Cortex of kidney (tissue), 1 donor: Measurements from ENCODE around the gene ATP7B.
"Not testable (repeated sequence)": the region's sequence is repeated elsewhere in the genome, so short reads cannot be mapped to it uniquely, and the experiment has no call there.

Experiments
- DNase-seq: peaks from one replicate; lab custom pipeline; 2025; lab: John Stamatoyannopoulos, UW

The ATP7B gene

DNA sequence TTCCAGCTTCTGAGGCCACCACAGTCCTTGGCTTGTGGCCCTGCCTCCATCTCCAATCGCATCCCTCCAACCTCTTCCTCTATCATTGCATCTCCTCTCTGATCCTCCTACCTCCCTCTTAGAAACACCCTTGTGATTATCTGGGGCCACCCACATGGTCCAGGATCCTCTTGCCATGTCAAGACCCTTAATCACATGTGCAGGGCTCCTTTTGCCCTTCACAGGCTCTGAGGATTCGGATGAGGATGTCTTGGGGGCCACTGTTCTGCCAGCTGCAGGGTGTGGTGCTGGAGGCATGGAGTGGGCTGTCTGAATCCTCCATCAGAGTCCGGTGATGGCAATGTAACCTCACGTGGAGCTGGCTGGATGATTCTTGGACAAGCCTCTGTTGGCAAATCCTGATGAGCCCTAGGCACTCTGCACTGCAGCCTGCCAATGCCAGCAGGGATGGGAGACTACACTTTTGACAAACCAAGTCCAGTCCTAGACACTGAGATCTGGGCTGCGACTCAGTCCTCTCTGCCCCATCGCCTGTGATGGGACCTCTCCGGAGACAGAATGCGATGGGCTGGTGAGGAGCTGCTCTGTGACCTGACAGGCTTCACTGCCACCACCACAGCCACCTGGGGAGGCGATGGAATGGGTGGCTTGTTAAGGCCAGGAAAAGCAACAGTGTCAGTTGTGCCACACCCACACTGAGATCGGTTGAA is 88.3 kb downstream of the ATP7B start:
- no peak for DNase-seq

DNA sequence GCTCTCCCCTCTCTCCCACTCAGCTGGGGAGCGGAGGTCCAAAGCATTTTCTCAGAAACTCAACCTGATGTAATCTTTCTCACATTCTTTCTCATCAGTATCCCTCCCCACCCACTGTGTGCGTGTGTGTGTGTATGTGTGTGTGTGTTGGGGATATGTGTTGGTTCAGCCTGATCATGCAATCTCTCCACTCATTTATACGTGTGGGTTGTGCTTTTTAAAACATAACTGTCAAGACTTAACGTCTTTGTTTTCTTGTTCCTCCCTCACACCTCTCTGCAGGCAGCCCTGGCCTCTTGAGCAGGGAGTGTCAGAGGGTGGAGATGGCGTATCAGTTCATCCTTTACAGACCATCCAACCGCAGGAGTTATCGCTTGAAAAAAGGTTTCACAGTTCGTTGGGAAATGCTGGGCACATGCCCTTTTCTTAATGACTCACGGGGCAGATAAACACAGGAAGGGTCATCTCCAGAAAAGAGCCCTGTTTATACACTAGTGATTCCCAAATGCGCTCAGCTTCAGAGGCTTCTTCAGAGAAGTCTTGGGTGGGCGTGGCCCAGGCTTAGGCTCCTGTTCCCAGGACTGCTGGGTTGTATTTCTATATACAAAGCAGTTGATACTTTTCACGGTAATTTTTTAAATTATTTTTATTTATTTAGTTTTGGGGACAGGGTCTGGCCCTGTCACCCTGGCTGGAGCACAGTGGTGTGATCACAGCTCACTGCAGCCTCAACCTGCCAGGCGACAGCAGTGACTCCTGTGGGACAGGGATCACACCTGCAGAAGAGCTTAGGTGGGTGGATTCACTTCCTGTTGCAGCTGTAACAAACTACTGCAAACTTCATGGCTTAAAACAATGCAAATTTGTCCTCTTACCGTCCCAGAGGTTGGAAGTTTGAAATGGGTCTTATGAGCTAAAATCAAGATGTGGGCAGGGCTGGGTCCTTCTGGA is 89.2 kb downstream of the ATP7B start:
- DNase-seq = no peak

DNA sequence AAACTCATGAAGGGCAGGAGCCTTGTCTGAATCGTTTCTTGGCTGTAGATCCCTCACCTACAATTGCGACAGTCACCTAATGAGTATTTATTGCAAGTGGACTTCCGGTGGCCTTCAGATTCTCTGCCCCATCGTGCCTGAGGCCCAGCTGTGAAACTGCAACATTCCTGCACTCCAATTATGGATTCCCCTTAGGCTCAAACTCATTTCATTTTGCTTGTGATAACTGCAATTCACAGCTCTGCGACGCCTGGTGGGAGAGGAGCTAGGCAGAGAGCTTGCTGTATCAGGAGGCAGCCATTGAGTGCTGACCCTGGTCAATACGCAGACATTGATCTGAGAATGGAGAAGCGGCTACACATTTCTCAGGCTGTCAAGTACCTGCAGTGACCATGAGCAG is 90.5 kb downstream of the ATP7B start:
- DNase-seq = no peak

DNA sequence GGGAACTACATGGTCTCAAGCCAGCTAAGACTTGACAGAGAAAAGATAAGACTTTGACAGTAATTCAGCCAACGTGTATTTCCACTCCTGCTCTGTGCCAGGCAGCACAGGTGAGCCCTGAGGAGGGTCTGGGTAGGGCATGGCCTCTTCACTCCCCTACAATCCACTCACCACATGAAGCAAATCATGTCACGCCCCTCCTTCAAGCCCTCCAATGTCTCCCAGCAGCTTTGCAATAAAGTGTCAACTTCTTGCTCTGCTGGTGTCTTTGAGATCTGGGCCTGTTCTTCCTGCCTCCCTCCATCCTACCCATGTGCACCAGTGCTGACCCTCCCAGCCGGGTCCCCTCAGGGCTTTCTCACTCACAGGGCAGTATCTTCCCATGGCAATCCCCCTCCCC is 91.0 kb downstream of the ATP7B start:
- DNase-seq = no peak

DNA sequence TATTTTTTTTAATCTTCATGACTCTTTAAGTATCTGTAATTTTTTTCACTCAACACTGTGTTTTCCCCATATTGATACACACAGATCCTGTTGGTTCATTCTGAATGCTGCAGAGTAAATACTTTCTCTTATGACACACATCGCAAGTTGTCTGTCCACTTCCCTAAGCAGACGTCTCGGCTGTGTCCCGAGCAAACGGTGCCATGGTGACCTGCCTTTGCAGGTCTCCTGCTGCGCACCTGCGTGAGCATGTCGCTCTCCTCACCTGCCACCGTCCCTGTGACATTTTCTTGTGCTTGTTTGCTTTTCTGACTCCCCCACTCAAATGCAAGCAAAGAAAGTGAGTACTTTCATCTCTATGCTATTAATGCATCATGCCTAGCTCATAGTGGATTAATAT is 91.7 kb downstream of the ATP7B start:
- DNase-seq = no peak

DNA sequence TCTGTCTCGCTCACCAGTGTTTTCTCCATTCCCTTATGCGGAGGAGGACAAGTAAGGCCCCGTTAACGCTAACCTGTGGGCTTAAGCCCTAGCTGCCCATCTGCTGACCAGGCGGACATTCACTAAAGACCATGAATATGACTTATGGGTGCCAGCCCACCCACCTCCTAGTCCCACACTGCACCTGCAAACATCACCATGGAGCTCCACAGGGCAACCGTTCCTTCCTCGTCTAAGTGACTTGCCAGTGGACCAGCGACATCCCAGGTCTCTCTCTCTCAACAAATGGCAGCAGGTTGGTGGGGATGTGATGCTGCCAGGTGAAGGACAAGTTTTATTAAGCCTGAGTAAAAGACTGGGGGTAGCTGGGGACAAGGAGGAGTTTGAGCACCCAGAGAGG is 94.3 kb downstream of the ATP7B start:
- no peak for DNase-seq

DNA sequence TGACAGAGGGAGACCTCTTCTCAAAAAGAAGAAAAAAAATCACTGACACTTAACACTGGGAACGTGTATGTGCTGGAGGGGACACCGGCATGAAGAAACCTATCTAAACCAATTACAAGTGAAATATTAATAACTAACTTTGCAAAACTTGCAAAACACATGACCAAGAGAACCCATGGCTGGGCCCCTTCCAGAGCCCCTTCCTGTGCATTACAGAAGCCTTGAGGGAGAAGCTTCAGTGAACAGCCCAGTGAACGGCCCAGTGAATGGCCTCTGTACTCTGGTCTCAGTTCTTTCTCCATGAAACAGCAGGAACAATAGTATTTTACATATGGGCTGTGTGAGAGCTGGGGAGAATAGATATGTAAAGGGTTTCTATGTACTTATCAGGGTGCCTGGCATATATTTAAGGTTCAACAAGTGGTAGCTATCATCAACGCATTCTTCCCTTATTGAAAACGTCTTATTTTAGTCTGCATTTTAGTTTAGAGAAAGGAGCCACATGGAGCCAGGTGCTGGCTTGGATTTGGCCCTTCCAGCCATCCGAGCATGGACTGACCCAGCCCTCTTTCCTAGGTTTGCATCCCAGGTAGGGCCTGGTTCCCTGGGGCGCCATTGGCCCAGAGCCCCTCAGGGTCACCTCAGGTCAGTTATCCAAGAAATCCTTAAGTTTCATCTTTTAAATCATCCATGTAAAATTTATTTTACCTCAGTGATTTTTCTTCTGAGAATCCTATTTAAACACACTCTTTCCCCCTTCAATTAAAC is 95.0 kb downstream of the ATP7B start:
- no peak for DNase-seq

DNA sequence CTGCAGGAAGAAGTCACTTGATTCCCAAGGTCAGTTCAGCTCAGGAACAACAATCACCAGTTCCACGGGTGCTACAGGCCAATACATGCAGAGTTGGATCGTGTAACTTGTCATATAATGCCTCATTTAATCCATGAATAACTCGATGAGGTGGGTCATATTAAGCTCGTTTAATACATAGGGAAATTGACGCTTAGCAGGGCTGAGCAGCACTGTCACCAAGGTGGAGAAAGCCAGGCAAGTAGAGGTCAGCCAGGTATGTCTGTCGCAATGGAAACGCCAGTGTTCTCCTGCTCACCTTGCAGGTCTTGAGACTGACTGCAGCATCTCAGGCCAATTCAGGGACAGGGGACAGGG is 97.1 kb downstream of the ATP7B start:
- no peak for DNase-seq

DNA sequence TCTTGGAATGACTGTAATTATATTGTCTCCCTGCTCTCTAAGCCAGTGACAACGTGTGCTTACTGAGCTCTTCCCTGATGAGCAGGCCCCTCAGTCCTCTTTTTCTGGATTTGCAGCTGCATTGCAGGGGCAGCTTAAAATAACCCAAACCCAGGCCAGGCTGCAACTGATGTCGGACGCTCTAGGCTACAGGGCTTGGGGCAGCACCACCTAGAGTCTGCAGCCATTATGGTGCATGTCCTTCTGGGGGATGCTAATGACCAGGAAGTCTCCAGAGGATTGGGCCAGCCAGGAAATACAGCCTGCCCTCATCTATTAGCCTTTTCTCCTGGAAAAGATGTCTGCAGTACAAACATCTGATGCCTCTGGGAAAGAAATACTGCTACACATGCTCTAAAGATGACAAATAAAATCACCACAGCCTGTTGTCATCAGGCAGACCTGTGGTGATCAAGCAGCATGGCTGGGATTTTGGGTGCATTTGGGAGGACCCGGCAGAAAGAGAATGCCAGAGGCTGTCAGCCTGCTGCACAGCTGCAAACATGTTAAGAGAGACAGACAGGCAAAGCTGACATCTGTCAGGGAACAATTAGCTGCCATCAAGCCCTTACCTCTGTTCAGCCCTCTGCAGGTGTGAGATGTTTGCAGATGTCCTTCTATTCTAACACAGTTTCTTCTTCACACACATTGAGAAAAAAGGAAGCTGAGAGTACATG is 97.7 kb downstream of the ATP7B start:
- DNase-seq = no peak

DNA sequence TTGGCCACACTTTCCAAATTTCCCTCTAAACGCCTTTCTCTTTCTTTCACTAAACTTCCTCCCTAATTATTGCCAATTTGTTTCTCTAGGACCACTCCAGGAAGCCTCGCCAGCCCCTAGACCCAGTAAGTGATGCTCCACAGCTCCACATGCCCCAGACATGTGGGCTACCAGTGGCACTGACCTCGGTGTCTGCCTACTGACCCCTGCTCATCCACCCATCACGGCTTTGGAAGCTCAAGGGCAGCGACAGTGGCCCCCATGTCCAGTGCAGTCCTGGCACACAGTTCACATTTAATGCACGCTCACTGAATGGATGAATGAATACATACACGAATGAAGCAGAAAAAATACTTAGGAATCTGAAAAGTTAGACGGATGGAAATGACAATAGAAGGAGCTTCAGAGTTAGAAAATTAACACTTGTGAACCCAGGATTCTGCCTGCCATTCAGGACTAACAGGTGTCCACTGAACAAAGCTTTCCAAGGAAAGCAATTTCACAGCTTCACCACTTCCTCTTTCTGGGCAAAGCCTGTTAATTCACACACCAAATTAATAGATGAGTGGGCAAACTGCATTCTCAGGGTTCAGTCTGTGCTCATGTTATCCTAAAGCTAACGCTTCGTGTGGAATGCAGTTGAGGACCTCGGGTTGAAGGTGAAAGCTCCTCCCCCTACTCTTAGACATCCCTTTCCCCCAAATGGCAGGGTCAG is 98.6 kb downstream of the ATP7B start:
- no peak for DNase-seq

DNA sequence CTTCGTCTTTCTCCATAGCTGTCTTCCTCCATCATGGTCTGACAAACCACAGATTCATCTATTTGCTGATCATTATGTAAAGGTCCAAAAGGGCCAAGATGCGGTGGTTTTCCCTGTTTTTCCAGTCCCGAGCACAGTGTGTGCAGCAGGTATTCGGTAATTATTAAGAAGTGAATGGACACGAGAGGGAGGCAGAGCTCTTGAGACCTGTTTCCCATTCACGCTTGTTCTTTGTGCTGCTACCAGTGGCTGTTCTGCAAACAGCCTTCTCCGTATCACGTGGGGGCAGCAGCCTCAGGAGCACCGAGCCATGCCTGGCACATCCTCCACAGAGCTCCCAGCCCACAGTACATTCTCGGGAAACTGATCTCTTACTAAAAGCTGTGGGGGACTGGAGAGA is 99.2 kb downstream of the ATP7B start:
- DNase-seq = no peak

DNA sequence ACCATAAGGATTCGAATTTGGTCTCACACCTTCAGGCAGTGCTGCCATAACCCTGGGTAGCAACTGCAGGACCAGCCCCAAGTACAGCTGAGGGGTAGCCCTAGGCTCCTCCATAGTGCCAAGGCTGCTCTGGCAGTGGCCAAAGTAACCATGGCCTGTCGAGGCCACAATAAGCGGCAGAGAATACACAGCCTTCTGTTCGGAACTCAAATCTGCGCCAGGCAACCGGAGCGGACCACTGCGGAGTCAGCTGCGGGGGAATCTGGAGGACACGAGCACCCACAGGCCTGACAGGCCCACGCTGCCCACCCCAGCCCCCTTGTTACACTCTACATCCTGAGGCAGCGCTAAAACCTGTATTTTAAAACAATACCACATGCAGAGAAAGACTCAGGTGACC is 100.7 kb downstream of the ATP7B start:
- no peak for DNase-seq

DNA sequence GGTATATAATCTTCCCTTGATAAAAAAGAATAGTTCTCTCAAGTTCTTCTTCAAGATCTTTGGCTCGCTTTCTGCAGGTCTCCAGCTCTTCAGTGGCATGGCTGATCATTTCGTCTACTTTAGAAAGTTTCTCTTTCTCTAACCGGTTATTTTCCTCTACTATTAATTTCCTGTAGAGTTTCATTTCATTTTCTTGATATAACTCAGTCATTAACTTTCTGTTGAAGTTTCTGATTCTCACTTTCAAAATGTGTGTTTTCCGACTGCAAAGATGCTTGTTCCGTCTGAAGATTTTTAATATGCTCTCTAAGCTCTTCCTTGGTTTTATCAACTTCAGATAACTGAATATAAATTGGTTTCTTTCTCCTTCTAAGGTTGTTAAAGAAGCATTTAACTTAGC is 102.0 kb downstream of the ATP7B start:
- DNase-seq = not testable (repeated sequence)

DNA sequence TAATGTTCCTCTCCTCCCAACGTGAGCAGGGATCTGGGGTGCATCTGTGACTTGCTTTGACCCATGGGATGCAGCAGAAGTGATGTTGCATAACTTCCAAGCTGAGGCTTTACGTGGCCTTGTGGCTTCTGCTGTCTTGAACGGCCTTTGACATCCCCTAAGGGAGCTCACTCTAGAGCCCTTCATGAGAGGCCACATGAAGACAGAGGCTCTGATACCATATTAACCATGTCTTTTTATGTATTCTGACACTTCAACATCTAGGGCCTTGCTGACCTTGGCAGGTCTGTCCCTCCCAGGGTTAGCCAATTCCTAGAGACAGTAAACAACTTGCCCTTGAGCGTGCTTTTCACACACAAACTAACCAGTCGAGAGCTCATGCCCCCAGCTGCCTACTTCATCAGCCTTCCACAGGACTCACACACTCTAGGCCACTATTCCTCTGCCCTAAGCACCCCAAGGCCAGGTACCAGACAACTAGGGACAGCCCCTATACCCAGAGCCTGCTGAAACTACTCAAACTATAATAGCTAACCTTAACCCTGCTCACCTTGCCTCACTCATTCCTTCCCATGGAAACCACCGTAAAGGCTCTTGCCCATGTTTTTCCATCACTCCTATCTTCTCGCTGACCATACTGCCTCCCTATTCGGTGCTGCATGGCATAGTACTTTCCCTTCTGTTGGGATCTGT is 104.1 kb downstream of the ATP7B start:
- DNase-seq = no peak

DNA sequence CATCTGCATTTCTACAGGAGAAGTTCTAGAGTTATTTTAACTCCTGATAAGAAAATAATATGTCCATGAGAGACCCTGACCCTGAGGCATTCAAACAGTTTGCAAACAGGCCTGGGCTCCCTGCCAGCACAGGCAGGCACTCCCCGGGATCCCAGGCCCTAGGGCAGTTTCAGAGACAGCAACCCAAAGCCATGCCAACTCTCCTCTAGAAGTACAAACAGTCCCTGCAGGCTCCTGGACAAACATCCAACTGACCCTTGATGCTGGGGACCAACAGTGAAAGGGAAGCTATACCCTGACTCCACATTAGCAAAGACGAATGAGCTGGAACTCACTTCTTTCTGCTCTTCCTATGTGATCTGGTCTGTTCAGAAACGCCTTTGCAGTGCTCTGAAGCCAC is 104.7 kb downstream of the ATP7B start:
- DNase-seq = no peak

DNA sequence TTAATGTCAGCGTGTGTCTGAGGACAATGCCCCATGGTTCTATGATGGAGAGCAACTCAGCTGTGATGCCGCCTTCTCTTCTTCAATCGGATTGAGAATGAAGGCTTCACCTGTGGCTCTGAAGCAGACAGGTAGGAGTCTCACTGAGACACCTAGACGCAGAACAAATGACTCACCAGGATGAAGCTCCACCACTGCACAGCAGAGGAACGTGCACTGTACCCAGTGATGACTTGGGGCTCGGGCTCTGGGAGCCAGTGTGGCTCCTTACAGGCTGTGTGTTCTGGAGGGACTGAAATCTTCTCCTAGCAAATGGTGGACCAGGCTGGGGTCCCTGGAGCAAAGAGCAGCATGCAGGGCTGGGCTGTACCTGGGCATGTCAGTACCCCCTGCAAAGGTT is 105.5 kb downstream of the ATP7B start:
- DNase-seq = no peak

DNA sequence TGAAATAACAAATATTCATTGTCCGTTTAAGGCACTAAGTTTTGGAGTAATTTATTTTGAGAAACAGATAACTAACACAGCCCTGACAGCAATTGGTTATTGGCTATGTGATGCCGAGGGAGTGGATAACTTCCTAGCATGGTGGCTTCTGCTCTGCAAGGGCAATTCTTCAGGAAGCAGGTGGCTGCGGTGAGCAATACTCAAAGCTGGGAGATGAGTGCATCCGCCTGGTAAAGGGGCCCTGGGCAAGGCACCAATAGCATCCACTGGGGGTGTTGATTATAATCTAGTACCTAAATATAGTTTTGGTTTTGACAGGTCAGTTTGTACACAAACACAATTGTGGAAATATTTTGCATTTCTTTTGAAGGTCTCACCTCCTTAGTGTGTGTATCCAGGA is 108.5 kb downstream of the ATP7B start:
- no peak for DNase-seq

DNA sequence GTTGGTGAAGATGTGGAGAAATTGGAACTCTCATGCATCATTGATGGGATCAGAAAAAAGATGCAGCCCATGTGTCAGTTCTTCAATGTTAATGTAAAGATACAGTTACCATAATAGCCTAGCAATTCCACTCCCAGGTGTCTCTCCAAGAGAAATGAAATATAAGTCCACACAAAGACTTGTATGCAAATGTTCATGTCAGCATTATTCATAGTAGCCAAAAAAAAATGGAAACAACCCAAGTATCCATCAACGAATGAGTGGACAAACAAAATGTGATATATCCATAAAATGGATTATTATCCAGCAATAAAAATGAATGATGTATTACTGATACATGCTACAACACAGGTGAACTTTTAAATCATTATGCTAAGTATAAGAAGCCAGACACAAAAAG is 110.8 kb downstream of the ATP7B start:
- no peak for DNase-seq

DNA sequence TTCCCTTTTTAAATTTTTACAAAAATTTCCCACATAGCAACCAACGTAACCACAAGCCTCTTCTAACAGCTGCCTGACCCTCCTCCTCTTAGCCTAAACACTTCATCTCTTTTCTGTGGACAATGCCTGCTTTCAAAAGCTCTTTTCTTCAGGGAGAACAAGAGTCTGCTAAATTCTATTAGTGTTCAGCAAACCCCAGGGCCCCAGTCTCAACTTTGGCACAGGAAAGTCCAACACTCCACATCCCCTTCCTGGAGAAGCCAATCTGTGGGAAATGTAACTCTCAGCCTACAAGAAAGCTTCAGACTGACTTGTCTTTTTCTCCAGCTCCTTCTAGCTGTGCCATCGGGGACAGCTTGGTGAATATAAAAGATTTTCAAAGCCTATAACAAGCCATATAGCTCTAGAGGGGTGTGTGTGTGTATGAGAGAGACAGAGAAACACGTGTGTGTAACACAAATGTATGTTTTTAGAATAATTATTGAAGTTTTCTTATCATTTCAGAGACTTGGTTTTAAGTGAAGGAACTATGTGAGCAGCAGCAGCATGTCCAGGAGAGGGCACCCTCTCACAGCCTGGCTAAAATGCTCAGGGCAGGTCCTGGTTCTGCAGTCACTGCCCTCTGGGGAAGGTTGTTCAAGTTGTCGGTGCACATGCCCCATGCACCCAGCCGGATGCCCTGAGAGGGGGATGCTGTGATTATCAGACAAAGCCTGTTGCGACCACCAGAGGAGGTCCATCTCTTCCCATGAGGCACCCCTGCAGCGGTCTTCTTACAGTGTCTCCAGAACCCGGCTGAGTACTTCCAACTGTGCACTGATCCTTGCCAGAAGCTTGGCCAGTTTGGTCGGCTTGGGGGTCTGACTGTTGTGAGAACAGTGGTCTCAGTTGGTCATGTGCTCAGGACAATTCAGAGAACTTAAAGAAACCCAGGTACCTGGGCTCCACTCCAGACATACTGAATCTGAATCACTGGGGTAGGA is 115.1 kb downstream of the ATP7B start:
- no peak for DNase-seq

DNA sequence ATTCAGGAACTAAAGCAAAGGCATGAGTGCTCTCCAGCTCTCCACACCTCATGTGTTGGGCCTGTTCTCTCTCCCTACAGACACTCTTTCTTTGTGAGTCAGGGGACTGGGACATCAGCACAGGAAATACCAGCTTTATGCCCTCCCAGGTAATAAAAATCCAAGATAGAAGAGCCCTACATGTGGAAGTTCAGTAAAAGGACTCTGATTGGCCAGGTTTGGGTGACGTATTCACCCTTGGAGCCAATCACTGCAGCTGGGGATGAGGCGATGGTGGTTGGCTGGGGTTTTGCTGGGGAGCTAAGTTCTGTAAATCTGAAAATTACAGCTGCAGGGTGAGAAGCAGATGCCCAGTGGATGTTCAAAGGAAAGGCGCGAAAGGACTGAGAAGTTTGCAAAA is 117.0 kb downstream of the ATP7B start:
- DNase-seq = no peak
